NCI-H460 (cell line): Measurements from ENCODE around the gene AIRE. TPM values are rescaled to one million over a fixed set of nuclear protein-coding genes. Genes with fewer than 3 reads are reported as not detected.
"Not testable (repeated sequence)": the region's sequence is repeated elsewhere in the genome, so short reads cannot be mapped to it uniquely, and the experiment has no call there.

Experiments used
- DNase-seq: peaks from one replicate; pipeline ENCODE4 v3.0.0-alpha.2; 2016; ENCODE audit warnings: low read depth; ENCODE audit errors: extremely low read depth
- total RNA-seq: library from RNA; depleted of rRNA; stranded (reverse); fragments of >200 nt; shearing (Covaris generic); gene quantifications from 2 replicates; pipeline ENCODE4 v1.2.3, GENCODE V29; 2014

AIRE gene
- total RNA-seq, 1 experiment from 2014 or later, result not detected

DNA sequence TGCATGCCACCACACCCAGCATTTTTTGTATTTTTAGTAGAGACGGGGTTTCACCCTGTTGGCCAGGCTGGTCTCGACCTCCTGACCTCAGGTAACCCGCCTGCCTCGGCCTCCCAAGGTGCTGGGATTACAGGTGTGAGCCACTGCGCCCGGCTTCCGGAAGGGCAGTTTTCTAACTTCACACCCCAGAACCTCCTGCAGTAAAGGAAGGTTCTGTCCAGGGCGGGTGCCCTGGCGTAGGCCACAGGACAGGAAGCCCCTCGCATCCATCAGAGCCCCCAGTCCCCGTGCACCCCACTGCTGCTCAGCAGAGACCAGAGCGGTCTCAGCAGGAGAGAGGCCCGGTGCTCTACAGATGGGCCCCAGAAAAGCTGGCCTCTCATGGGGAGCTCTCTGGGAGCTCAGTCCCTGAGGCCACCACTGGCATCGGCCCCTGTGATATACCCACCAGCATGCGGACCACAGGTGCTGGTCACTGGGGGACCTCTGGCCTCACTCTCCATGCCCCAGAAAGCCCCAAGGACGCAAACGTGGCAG is 19.9 kb upstream of the AIRE start:
- DNase-seq, result no peak

DNA sequence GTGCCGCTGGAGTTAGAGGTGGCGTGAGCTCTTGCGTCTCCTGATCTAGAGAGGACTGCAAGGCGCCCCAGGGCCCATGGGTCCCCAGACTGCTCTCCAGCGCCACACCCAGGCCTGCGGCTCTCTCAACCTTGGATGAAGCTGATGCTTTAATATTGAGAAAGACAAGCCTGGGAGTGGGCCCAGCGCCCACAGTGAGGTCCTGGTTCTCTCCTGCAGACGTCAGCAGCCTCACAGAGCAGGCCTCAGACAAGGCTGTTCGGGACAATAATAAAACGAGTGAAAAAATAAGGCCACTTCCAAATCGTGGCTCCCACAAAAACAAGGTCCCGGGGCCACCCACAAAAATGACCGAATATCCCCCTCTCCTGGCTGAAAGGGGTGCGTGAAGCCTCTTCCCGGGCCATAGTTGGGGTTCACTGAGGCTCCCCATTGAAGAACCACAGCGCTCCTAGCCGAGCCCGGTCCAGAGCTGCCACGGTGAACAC is 18.0 kb upstream of the AIRE start:
- DNase-seq, result no peak

DNA sequence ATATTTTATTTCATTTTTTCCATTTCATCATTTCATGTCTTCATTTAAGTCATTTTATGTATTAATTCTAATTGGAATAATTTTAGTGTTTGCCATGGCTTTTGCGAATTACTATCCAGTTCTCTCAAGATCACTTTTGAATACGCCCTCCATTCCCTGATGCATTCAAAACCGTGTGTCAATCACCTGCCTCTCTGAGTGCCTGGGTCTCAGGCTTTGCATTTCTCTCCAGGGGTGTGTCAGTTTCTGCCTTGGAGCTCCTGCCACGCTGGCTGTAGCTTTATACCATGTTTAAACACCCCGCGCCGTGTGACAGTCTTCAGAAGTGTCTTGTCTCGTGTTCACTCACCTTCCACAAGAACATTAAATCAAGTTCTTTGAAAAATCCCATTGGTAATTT is 16.6 kb upstream of the AIRE start:
- DNase-seq, result no peak

DNA sequence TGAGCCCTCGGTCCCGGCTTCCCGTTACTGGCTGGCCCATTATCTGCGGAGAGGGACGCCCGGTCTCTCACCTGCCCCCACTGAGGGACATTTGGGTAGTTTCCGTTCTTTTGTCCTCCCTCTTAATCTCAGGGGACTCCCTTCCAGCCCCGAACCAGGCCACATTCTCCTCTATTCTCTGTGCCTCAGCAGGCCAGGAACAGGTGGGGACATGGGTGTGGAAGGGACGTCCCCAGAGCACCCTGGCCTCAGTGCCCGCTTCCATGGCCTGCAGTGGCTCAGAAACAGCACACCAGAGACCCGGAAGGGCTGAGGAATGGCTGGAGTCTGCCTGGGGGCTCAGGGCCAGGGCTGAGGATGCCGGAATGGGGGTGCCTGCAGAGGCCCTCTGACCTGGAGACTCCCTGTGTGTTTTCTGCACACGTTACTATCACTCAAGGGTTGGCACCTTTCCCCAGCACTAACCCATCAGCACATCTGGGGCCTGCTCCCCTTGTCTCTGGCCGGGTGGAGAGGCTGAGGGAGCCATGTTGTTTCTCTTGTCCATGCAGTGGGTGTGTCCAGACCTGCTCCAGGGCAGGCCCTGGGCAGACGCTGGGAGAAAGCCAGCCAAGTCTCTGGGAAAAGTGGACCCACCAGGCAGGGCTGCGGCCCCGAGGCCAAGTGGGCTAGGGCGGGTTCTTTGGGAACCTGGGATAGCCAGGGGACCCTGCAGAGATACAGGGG is 14.0 kb upstream of the AIRE start:
- no peak for DNase-seq

DNA sequence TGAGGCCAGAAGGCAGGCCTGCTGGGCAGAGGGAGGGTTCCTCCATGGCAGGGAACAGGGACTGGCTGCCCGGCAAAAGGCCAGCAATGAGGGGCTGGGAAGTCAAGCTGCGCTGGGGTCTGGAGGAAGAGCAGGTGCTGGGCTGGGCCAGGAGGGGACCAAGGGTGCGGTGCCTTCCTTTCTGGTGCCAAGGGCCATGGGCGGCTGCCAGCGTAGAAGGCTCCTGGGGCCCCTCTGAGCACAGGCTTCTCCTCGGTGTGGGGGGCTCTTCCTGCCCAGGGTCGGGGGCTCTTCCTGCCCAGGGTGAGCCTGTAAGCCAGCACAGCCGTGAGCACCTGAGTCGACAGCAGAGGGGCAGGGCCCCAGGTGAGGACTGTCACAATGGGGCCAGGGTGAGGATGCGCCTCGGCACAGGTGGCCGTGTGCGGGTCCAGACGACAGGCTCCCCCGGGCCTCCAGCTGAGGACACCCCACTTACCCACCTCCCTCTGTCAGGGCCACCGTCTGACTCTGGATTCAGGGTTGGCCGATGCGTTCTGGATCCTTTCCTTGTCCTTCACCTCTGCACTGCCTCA is 13.3 kb upstream of the AIRE start:
- no peak for DNase-seq

DNA sequence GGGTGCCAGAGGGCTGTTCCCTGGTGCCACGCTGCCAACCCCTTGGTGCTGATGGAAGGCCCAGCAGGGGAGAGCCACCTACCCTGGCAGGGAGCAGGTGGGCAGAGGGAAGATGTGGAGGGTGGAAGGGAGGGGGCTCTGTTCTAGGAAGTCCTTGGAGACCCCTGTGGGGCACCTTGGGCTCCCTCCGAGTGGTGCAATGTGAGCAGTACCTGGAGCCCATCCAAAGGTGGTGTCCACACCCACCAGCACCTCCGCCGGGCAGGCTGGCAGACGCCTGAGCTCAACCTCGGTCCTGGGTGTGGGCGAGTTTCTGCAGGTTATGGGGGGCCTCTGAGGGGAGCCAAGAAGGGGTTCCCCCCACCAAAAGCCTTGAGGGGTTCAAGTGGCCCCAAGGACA is 12.6 kb upstream of the AIRE start:
- no peak for DNase-seq

DNA sequence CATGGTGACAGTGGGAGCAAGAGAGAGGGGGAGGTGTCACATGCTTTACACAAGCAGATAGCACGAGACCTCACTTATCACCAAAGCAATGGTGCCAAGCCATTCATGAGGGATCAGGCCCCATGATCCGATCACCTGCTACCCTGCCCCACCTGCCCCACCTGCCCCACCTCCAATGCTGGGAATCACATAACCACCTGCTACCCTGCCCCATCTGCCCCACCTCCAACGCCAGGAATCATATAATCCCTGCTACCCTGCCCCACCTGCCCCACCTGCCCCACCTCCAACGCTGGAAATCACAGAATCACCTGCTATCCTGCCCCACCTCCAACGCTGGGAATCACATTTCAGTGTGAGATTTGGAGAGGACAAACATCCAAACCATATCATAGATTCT is 10.6 kb upstream of the AIRE start:
- DNase-seq, result no peak

DNA sequence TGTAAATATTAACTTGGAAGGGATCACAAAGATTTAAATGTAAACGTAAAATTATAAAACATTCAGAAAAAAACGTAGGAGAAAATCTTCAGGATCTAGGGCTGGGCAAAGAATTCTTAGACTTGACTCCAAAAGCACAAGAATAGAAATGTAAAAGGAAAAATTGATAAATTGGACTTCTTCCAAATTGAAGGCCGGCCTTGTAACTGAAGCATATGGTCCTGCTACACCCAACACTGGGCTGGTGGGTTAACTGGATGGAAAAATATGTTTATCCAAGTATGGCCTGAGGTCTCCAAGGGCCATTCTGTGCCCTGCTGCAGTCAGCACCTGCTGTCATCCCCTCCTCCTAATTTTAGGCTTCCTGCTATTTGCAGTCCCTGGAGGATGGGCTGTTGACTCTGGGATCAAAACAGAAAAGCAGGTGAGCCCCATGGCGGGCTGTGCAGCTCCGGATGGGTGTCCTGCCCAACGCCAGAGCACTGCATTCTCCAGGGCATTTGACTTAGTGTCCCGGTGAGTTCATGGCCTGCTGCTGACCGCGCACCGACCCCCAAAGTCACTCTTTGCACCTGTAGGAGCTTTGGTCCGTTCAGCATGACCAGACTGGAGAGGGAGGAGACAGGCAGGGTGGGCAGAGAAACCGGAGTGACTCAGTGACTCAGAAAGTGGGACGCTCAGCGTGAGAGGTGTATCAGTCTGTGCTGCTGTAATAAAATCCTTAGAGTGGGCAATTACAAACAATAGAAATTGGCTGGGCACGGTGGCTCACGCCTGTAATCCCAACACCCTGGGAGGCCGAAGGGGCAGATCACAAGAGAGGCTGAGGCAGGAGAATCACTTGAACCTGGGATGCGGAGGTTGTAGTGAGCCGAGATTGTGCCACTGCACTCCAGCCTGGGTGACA is 6.1 kb upstream of the AIRE start:
- no peak for DNase-seq

DNA sequence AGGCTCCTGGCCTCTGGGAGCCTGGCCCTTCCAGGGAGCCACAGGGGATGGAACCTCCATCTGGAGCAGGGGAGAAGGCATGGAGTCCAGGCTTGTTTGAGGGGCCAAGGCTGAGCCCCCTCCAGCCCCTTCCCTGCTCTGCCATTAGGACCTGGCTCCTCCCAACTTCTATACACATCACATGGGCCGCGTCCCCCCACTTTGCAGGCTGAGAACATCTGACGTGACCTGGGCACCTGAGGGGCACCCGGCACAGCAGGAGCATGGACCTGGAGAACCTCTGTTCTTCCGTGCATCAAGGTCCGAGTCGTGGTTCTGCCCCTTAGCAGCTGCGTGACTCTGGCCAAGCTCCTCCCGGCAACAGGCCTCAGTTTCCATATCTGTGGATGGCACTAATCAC is 3.9 kb upstream of the AIRE start:
- no peak for DNase-seq

DNA sequence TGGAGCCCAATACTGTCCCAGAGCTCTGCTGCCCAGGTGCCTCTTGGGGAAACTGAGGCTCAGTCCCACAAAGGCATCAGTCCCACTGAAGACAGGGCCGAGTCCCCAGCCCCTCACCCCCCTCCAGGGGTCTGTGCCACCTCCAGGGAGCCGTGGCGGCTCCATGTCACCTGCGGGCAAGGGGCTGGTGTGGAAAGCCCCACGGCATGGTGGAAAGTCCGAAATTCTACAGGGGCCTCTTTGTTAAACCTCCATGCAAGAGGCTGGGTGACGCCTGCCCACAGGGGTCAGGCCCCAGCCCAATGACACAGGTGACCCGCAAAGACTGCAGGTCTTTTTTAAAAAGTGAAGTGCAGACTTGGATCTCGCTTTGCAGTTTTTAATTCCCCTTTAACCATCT is 3.3 kb upstream of the AIRE start:
- DNase-seq, result no peak

DNA sequence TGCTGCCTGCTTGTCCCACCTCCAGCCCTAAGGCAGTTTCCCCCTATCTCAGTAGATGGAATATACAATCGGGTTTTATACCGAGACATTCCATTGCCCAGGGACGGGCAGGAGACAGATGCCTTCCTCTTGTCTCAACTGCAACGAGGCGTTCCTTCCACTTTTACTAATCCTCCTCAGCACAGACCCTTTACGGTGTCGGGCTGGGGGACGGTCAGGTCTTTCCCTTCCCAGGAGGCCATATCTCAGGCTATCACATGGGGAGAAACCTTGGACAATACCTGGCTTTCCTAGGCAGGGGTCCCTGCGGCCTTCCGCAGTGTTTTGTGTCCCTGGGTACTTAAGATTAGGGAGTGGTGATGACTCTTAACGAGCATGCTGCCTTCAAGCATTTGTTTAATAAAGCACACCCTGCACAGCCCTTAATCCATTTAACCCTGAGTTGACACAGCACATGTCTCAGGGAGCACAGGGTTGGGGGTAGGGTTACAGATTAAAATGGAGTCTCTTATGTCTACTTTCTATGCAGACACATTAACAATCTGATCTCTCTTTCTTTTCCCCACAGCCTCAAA is 2.4 kb upstream of the AIRE start:
- DNase-seq, result not testable (repeated sequence)

DNA sequence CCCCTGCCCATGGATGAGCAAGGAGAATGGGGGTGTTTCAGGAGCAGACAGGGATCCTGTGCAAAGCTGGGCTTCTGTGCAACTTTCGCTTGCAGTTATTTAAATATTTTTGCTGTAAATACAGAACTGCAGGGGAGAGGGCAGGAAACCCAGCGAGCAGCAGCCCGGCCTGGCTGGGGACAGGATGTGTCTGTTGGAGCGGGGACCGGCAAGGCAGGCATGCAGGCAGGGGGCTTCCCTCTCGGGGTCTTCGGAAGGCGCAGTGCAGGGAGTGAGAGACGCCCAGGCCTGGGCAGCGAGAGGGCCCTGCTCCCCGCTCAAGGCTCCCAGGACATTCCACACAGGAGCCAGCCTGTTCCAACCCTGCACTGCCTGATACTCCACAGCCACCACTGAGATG is 1.7 kb upstream of the AIRE start:
- no peak for DNase-seq

DNA sequence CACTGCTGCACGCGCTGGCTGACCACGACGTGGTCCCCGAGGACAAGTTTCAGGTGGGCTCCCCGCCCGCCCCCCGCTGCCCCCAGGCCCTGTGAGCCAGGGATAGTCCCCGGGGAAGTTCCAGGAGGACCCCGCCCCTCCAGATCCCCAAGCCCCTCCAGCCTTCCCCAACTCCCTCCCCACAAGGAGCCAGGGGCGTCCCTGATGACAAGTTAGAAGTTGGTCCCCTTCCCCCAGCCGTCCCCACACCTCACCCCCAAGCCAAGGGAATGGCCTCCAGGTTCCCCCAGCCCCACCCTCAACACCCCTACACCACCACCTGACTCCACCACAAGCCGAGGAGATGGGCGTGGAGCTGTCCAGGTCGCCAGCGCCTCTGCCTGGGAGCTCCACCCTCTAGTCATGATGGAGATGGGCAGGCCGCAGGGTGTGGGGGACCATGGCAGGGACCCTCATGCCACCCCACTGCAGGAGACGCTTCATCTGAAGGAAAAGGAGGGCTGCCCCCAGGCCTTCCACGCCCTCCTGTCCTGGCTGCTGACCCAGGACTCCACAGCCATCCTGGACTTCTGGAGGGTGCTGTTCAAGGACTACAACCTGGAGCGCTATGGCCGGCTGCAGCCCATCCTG is 525 bp downstream of the AIRE start:
- DNase-seq, result no peak

DNA sequence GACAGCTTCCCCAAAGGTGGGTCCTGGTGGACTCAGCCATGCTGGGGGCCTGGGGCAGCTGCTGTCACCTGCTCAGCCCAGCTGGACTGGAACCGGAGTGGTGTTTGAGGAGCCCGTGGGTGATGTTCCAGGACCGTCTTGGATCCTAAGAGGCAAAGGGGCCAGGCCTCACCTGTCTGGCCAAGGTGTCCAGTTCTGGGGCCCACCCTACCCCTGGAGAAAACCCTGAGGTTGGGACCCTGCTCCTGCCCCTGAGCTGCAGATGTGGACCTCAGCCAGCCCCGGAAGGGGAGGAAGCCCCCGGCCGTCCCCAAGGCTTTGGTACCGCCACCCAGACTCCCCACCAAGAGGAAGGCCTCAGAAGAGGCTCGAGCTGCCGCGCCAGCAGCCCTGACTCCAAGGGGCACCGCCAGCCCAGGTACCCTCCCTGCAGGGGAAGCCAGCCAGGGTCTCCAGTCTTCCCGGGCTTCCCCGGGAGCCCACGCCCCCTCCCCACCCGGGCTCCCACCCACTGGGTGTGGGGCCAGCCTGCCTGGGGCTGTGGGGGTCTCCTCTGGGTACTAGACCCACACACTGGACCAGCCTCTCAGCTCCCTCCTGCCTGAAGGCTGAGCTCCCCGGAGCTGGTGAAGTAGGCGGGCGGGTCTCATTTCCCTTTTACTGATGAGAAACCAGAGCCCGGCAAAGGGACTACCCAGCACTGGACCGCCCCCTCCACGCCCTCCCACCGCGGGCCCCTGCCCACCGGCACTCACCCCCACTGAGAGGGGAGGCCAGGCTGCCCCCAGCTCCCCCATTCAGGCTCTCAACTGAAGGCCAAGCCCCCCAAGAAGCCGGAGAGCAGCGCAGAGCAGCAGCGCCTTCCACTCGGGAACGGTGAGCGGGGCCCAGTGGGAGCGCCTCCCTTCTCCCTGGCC is 1.3 kb downstream of the AIRE start:
- DNase-seq, result no peak

DNA sequence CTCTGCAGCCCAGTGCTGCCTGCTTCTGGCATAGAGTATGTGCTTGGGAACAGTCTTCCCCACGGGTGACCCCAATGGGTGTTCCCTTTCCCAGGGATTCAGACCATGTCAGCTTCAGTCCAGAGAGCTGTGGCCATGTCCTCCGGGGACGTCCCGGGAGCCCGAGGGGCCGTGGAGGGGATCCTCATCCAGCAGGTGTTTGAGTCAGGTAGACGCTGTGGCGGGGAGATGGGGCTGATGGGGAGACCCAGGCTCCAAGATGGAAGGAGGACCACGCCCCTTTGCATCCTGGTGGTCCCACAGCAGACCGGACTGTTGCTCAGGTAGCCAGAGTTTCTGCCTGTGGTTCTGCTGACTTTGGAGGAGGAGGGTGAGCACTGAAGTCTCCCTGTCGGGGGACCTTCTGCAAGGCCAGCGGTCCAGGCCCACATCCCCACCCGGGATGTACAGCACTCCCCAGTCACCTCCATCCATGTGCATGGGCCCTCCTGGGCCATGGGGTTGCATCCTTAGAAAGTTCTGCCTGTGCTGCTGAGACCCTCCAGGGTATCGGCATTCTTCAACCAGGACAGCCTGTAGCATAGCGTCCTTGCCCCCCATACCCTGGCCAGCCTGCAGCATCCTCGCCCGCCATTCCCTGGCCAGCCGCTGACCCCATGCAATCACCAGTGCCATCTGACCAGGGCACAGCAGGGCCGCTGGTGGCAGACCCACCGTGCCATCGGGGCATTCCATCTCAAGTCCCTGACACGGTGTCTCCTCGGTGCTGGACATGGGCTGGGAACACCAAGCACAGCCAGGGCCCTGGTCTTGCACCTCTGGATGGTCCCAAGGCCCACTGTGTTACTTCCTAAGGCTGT is 2.8 kb downstream of the AIRE start:
- no peak for DNase-seq

DNA sequence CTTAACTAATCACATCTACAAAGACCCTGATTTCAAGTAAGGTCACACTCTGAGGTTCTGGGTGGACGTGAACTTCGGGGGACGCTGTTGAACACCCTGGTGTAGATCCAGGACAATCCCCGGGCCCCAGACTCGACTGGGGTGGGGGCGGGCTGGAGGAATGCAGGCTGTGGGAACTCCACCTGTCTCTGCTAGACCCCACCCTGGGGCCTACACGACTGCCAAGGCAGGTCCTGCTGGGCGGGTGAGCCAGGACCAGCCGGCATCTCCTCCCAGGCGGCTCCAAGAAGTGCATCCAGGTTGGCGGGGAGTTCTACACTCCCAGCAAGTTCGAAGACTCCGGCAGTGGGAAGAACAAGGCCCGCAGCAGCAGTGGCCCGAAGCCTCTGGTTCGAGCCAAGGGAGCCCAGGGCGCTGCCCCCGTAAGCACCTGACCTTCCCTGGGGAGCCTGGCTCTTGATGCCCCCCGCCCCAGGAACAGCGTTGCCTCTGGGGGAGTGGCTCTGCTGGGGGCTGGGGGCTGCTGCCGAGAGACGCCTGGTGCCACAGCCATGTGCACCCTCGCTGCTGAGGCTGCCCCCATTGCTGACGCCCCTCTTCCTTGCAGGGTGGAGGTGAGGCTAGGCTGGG is 3.8 kb downstream of the AIRE start:
- no peak for DNase-seq

DNA sequence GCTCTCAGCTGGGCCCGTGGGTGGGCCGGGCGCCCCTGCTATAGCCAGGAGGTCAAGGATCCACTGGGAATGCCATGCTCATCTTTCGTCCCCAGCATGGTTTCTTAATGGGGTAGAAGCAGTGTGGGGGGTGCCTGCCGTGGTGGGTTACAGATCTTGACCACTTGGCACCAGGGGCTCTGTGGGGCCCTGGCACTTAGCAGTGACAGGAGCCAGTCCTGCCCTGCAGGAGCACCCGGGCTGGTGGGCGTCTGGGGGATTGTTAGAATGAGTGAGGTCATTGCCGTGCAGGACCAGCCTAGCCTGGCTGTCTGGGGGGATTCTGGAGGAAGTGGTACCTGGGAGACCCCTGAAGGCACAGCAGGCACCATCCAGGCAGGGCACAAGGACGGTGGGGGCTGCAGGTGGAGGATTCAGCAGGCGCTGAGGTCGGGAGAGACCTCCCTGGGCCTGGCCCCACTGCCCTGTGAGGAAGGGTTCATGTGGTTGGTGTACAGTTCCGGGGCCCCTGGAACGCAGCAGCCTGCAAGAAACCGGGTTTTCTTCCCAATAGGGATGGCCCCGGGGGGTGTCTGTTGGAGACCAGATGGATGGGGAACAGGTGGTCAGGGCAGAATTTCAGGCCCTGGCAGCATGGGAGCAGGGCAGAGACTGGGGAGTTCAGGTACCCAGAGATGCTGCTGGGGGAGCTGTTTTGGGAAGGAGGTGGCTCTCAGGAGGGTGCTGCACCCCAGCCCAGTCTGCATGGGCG is 4.8 kb downstream of the AIRE start:
- DNase-seq, result no peak
